Measurements from ENCODE around the gene MMP25. TPM values are rescaled to one million over a fixed set of nuclear protein-coding genes. Genes with fewer than 3 reads are reported as not detected.

Gene MMP25
- total RNA-seq, 1 donor from 2014 or later: 0.19 TPM

DNA sequence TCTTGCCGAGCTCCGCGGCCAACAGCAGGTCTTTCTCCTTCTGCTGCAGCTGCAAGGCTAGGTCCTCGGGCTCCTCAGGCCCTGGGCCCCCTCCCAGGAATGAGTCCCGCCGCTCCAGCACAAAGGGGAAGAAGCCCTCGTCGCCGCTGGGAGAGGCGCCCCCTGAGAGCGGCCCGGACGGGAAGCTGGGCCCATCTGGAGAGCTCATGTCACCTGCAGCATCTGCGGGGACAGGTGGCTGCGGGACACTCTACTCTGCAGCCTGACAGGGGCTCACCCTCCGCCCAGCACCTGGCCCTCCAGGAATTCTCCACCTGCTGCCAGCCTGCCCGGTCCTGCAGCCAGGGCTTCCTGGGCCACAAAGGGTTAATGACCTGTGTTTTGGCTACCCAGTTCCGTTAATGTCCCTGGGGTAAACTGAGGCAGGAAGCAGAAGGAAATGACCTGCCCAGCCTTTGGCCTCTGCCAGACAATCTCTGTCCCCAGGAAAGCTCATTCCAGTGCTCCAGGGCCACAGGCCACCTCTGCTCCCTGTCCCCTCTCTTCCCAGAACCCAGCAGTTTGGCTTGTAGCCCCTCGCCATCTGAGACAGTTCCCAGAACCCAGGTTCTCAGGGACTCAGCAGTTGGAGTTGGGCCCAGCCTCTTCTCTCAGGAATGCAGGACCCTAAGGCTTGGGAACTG is 10.9 kb upstream of the MMP25 start:
- H3K27me3 Mint-ChIP-seq: peaks cover 59% of the 10 kb centered on the region
- H3K27ac Mint-ChIP-seq: no peak overlapping the region
- H3K9me3 Mint-ChIP-seq (ENCODE audit: low read depth): no peaks in the 10 kb centered on the region
- peak overlapping the region; percentile 61 for H3K4me3 Mint-ChIP-seq (ENCODE audit: low read depth)
- no peaks in the 10 kb centered on the region for H3K36me3 Mint-ChIP-seq (ENCODE audit: insufficient read depth)
- no peak for TF ChIP-seq CTCF (IDR thresholded peaks at IDR 0.05; ENCODE audit: unreplicated experiment)
- peaks cover 5% of the 10 kb centered on the region for H3K4me1 Mint-ChIP-seq (ENCODE audit: low read depth)
- DNase-seq (ENCODE audit: low spot score, unreplicated experiment): no peak

GRCh38 chr16:3035972-3036725 is 10.2 kb upstream of the MMP25 start:
- no peak for DNase-seq (ENCODE audit: low spot score, unreplicated experiment)
- H3K27ac Mint-ChIP-seq: no peak overlapping the region
- H3K4me3 Mint-ChIP-seq (ENCODE audit: low read depth): peak overlapping the region; percentile 61
- peaks cover 4% of the 10 kb centered on the region for H3K4me1 Mint-ChIP-seq (ENCODE audit: low read depth)
- no peaks in the 10 kb centered on the region for H3K36me3 Mint-ChIP-seq (ENCODE audit: insufficient read depth)
- H3K9me3 Mint-ChIP-seq (ENCODE audit: low read depth): no peaks in the 10 kb centered on the region
- TF ChIP-seq CTCF (IDR thresholded peaks at IDR 0.05; ENCODE audit: unreplicated experiment): no peak
- H3K27me3 Mint-ChIP-seq: peaks cover 60% of the 10 kb centered on the region

- peaks cover 63% of the 10 kb centered on the region for H3K27me3 Mint-ChIP-seq
- peak within 1 kb of the TSS; percentile 49 for H3K27ac Mint-ChIP-seq
- no peak for TF ChIP-seq CTCF (IDR thresholded peaks at IDR 0.05; ENCODE audit: unreplicated experiment)
- H3K4me1 Mint-ChIP-seq (ENCODE audit: low read depth): peaks cover 4% of the 10 kb centered on the region
- H3K9me3 Mint-ChIP-seq (ENCODE audit: low read depth): no peaks in the 10 kb centered on the region
- H3K4me3 Mint-ChIP-seq (ENCODE audit: low read depth): peak within 1 kb of the TSS; percentile 64
- DNase-seq (ENCODE audit: low spot score, unreplicated experiment): no peak
- H3K36me3 Mint-ChIP-seq (ENCODE audit: insufficient read depth): no peaks in the 10 kb centered on the region
Measured at GRCh38 chr16:3036726-3037315, 9.5 kb upstream of the MMP25 start, which contains the start of gene BICDL2. BICDL2 (minus strand) TSS chr16:3036944; CDS start chr16:3035496, 1,448 bp downstream.

- no peak overlapping the region for H3K27ac Mint-ChIP-seq
- no peak for TF ChIP-seq CTCF (IDR thresholded peaks at IDR 0.05; ENCODE audit: unreplicated experiment)
- no peaks in the 10 kb centered on the region for H3K36me3 Mint-ChIP-seq (ENCODE audit: insufficient read depth)
- H3K4me1 Mint-ChIP-seq (ENCODE audit: low read depth): peaks cover 4% of the 10 kb centered on the region
- no peak for DNase-seq (ENCODE audit: low spot score, unreplicated experiment)
- H3K27me3 Mint-ChIP-seq: peaks cover 63% of the 10 kb centered on the region
- no peak overlapping the region for H3K4me3 Mint-ChIP-seq (ENCODE audit: low read depth)
- no peaks in the 10 kb centered on the region for H3K9me3 Mint-ChIP-seq (ENCODE audit: low read depth)
Measured at GRCh38 chr16:3038256-3038655, 8.1 kb upstream of the MMP25 start.

DNA sequence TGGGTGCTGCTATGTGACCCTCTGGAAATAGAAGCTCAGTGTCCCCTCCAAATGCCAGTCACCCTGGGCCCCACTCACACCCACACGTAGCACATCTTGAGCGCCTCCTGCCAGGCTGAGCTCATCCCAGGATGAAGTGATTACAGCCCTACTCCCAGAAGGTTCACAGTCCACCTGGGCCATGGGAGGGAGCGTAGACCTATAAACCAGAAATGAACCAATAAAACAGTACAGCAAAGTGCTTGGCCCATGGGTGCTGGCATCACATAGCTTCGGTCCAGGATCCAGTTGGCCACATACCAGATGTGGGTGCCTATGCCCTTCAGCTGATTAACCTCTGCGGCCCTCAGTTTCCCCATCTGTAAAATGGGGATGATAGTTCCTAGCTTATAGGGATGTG is 7.5 kb upstream of the MMP25 start:
- no peak overlapping the region for H3K27ac Mint-ChIP-seq
- no peak for TF ChIP-seq CTCF (IDR thresholded peaks at IDR 0.05; ENCODE audit: unreplicated experiment)
- no peak overlapping the region for H3K4me3 Mint-ChIP-seq (ENCODE audit: low read depth)
- peaks cover 4% of the 10 kb centered on the region for H3K4me1 Mint-ChIP-seq (ENCODE audit: low read depth)
- peaks cover 63% of the 10 kb centered on the region for H3K27me3 Mint-ChIP-seq
- no peaks in the 10 kb centered on the region for H3K36me3 Mint-ChIP-seq (ENCODE audit: insufficient read depth)
- DNase-seq (ENCODE audit: low spot score, unreplicated experiment): no peak
- no peaks in the 10 kb centered on the region for H3K9me3 Mint-ChIP-seq (ENCODE audit: low read depth)

Data from progenitor cell of endocrine pancreas (in vitro differentiated cells).